Endometrial microvascular endothelial cells (primary cell): ENCODE measurements around the gene ZNF391. TPM values are rescaled to one million over a fixed set of nuclear protein-coding genes. Genes with fewer than 3 reads are reported as not detected.
"Not testable (repeated sequence)": the region's sequence is repeated elsewhere in the genome, so short reads cannot be mapped to it uniquely, and the experiment has no call there.

Source experiments
- in situ Hi-C: cut with HindIII; loops from 2 replicates; pipeline ENCODE4 v1.10.0; 2017; ENCODE audit warnings: low sequenced_read_pairs, low pct_unique_long_range_greater_than_20kb; ENCODE audit errors: inconsistent ontology term
- total RNA-seq: library from RNA; depleted of rRNA; stranded (reverse); fragments of >200 nt; gene quantifications from one replicate; pipeline ENCODE4 v1.2.3, GENCODE V29; 2015; ENCODE audit errors: inconsistent ontology term

The ZNF391 gene
- 0.09 TPM for total RNA-seq

GRCh38 chr6:27388293-27389197, at the start of gene ZNF391:
Gene ZNF391, plus strand, starts transcription at chr6:27388759. Its CDS starts 11,612 bp downstream, at chr6:27400371.
- in situ Hi-C loops = no loop called here

- in situ Hi-C loops = no loop called here
Observed at GRCh38 chr6:27352850-27353249, 35.7 kb upstream of the ZNF391 start.

- in situ Hi-C loops = no loop called here
Observed at GRCh38 chr6:27358786-27359185, 29.8 kb upstream of the ZNF391 start.

DNA sequence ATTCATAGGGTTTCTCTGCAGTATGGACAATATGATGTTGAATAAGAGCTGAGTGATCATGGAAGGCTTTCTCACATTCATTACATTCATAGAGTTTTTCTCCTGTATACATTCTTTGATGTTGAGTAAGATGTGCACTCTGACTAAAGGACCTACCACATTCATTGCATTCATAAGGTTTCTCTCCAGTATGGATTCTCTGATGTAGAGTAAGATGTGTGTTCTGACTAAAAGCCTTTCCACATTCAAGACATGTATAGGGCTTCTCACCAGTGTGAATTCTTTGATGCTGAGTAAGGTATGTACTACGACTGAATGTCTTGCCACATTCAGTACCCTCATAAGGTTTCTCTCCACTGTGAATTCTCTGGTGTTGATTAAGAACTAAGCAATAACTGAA, 29.3 kb upstream of the ZNF391 start:
- in situ Hi-C loops = no loop called here

- in situ Hi-C loops = no loop called here
Observed at GRCh38 chr6:27368202-27368601, 20.4 kb upstream of the ZNF391 start.

DNA sequence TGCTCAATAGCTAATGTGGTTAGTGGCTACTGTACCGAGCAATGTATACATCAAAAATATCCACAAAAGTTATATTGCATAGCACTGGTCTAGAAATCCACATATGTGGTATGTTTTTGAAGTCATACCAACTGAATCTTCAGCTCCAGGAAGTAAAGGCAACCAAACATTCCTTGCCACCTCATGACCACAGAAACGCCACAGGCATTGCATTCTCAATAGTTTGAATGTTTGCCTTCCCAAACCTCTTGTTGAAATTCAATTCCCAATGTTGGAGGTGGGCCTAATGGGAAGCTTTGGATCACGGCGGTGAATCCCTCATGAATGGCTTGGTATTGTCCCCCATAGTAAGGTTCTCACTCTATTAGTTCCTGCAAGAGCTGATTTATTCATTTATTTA, 18.2 kb upstream of the ZNF391 start:
- in situ Hi-C loops = no loop called here

DNA sequence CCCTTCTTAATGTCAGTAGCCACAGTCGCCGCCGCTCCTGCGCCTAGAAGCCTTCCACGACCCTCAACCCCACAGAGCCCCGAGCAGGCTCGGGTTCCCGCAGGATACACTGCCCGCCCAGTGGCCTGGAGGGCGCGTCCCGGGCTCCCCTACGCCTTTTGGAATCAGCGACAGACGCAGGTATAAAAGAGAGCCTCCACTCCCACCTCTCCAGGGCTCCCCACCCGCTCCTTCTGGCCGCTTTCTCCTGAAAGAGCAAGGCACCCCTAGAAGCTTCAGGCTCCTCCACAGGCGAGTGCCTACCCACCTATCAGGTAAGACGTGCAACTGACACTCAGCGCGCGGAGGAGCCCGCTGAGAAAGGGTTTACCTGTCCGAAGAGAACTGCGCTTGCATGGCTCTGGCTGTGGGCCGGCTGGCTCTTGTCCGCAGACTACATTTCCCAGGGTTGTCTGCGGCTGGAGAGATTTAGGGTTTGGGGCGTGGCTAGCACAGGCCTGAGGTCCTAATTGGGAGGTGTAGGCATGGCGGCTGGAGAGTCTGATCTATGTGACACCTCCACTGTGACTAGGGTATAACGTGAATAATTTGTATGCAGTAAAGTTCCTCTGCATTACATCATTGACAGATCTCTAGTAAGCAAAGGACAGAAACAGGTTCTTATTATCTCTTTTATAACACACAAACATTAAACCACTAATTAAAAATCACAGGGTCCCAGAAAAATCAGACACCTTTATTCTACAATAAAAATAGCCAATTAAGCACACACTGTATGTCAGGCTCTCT, 13.5 kb upstream of the ZNF391 start:
- in situ Hi-C loops = no loop called here

DNA sequence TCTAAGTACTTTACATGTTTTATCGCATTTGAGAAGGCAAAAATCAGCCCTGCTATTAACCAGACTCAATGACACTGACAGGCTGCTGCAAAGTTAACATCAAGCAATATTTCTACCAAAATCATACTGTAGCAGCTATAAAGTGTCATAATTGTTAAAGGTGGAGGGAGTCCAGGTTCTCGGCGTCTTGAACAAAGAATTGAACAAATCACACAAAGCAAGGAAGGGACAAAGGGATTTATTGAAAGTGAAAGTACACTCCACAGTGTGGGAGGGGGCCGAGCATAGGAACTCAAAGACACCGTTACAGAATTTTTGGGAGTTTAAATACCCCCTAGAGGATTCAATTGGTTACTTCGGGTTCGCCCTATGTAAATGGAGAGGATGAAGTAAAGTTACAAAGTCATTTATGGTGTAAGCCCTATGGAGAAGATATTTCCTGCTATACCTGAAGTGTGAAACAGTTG, 12.9 kb upstream of the ZNF391 start:
- in situ Hi-C loops = no loop called here

GRCh38 chr6:27378406-27378805, 10.2 kb upstream of the ZNF391 start:
- in situ Hi-C loops = not testable (repeated sequence)

- in situ Hi-C loops = not testable (repeated sequence)
Observed at GRCh38 chr6:27381001-27381400, 7.6 kb upstream of the ZNF391 start.

GRCh38 chr6:27383011-27383410, 5.5 kb upstream of the ZNF391 start:
- in situ Hi-C loops = no loop called here

- in situ Hi-C loops = no loop called here
Observed at GRCh38 chr6:27383481-27383880, 5.1 kb upstream of the ZNF391 start.

DNA sequence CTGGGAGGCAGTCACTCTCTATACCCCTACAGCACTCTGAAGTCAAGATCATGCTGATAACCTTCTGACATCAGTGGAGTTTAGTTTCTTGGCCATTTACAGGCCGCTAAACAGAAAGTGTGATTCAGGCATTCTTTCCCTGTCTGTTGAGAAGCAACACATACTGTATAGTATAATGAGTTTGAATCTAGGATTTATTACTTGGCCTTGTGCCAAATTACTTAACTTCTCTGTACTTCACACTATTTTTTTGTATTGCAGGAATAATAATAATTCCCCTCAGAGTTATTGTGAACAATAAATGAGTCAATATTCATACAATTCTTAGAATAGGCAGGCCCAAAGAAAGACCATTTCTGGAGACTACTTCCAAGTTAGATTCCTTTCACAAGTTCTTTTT, 4.1 kb downstream of the ZNF391 start:
- in situ Hi-C loops = no loop called here

DNA sequence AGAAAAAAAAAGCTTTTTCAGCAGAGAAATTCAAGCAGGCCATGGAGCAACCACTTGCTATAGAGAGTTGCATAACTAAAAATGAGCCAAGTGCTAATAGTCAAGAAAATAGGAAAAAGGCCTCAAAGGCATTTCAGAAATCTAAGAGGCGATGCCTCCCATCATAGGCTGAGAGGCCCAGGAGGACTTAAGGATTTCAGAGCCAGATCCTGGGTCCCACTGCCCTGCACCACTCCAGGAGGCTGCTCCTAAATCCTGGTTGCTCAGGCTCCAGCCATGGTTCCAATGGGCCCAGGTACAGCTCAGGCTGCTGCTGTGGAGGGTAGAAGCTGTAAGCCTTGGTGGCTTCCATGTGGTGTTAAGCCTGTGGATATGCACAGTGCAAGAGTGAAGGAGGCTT, 5.5 kb downstream of the ZNF391 start:
- in situ Hi-C loops = no loop called here

DNA sequence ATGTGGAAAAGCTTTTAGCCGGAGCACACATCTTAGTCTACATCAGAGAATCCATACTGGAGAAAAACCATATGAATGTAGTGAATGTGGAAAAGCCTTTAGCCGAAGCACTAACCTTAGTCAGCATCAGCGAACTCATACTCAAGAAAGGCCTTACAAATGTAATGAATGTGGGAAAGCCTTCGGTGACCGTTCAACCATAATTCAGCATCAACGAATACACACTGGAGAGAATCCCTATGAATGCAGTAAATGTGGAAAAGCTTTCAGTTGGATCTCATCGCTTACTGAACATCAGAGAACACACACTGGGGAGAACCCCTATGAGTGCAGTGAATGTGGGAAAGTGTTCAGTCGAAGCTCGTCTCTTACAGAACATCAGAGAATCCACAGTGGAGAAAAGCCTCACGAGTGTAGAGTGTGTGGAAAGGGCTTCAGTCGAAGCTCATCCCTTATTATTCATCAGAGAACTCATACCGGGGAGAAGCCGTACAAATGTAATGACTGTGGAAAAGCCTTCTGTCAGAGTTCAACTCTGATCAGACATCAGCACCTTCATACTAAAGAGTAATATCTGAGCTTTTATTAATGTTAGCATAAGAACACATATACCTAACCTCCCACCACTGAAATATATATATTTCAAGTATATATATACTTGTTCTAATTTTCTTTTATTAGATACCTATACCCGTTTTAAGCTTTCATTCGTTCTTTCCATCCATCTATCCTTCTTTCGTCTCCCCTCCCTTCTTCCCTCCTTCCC, 12.5 kb downstream of the ZNF391 start:
- in situ Hi-C loops = no loop called here

DNA sequence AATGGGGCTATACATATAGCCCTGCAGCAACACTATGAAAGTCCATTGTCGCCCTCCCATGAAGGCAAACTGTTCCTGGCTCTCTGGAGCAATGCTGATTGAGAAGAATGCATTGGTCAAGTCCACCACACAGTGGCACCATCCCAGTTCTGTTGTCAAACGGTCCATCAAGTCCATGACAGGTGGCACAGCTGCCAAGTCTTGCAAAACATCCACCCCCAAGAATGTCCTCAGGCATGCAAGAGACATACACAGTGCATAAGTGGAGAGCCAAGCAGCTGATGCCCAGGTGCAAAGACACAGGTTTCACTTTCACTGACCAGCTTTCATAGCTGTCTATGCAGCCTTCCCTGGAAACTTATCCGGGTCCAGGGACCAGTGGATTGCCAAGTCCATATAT, 17.5 kb downstream of the ZNF391 start:
- in situ Hi-C loops = no loop called here

DNA sequence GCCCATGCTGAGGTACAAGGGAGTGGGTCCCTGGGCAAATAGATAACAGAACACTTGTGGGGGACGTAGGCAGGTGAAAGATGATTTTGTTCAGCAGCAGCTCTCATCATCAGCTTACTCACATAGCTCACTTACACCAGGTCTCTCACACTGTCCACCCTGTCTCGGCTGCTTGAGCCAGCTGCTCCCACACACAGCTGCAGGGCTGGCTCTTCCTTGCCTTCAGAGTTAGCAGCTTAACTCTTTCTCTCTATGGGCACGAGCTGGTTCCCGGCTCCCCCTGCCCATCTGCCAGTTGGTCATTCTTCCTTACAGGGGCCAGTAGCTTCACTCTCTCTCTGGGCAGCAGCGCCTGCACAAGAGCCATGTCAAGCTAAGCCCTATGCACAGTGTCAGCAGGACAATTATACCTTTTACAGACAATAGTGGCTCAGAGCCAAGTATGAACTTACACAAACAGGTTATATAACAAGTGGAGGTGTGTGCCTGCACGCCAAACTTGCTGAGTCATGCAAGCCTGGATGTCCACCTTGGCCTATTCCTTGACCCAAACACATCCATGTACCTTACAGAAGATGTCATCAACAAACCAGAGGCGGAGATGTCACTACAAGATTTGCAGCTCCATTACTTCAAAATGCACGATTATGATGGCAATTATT, 18.7 kb downstream of the ZNF391 start:
- in situ Hi-C loops = no loop called here

DNA sequence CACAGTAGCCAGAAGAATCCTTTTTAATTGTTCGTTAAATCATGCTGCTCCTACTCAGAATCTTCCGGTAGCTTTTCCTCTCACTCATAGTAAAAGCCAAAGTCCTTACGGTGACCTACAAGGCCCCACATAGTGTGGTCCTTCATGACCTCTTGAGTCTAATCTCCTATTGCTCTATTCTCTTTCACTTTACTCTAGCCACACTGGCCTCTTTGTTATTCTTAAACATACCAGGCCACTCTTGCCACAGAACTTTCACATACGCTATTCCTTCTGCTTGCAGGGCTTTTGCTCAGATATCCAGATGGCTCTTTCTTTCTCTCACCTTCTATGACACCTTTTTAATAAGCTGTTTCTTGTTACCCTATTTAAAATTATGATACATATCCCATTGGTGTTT, 25.7 kb downstream of the ZNF391 start:
- in situ Hi-C loops = no loop called here

- in situ Hi-C loops = no loop called here
Observed at GRCh38 chr6:27414996-27415395, 26.4 kb downstream of the ZNF391 start.
